AG20443 (cell line): Measurements from ENCODE around the gene YWHAQ.
"Not testable (repeated sequence)": the region's sequence is repeated elsewhere in the genome, so short reads cannot be mapped to it uniquely, and the experiment has no call there.

ENCODE experiments used
- DNase-seq: peaks from one replicate; pipeline ENCODE4 v3.0.0; 2012; ENCODE audit warnings: low spot score, mixed read lengths

YWHAQ gene

DNA sequence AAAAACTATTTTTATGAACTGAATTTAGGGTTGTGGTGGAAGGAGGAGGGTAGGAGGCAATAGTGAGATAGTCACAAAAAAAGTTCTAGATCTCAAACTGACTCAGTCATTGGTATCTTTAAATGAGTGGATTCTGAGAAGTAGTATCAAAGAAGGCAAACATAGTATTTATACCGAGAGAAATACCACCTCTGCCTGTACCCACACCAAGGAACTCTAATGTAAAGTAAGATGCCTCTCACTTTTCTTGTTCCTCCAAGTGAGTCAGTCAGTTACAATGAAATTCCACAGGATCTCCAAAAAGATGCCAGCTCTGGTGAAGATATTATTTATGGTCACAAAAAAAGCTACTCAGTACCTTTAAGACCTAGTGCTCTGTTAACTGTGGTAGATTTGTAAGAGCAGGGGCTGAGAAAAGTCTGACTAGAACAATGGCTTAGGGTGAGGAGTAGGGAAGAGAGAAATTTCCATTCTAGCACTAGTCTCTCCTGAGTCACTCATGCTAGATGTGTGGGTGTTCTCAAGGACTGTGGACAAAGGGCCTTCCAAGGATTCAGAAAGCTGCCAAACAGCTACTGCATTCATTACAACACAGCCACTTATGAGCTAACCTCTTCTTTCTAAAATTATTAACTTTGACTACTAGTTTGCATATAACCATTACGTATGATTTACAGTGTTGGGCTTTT lies 36.3 kb downstream of the YWHAQ start:
- peak; percentile 84 for DNase-seq

DNA sequence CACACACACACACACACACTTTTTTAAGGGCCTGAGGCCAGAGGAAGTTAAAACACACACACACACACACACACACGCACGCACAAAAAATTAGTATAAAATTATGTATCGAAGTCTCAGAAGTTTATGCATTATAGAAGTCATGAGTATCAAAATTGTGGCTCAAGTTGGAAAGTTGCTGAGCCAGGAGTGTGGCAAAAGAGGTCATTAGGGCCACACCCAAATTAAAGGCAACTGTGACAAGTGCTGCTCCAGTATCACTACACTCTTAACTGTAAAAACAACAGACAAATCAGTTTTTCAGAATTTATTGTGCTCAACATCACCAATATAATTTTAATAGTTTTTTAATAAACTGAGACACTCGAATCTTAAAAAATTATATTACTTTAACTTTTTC lies 36.9 kb downstream of the YWHAQ start:
- no peak for DNase-seq

DNA sequence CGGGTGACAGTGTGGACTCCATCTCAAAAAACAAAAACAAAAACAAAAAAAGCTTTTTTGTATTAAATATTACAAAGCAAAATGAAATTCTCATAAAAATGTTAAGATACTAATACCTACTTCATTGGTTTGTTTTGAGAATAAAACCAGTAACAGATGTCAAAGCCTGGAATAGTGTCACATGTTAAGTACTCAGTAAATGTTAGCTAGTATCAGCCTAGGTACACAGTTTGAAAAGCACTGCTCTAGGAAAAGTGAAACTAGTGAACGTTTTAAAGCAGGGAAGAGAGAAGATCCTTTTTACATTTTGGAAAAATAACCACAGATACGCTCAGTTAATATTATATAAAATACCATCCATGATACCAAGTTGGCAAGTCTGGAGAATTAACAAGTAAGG lies 38.1 kb downstream of the YWHAQ start:
- DNase-seq: no peak

DNA sequence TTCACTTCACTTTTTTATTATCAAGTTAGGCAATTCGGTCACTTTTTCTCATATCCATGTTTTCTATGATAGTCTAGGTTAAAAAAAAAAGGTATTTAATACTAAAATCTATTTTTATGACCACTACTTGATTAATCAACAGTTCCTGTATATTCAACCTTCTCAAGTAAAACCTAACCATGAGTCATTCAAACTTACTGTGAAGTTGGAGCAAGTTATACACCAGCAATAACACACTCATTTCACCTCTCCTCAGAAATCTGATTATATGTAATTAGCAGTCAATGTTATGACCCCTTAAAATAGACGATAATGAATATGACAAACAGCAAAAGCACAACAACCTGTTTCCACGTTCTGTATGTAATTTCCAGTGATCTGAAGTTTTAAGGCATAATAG lies 40.2 kb downstream of the YWHAQ start:
- no peak for DNase-seq

DNA sequence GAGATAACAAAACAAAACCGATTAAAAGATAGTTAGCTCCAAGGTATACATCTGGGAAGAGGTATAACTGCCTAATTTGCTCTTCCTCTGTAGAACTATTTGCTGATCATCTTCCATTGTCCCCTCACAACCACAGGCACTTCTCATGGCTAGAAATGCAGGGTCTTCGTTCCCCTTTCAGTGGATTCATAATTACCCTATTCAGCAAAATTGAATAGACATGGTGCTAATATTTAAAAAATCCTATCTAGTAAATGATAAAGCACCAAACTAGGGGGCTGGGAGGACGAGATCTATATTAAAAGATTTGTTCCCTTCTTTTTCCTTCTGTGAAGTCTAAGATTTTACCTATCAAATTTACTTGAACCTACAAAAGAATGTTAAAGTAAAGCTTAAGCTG lies 44.3 kb downstream of the YWHAQ start:
- DNase-seq: no peak

DNA sequence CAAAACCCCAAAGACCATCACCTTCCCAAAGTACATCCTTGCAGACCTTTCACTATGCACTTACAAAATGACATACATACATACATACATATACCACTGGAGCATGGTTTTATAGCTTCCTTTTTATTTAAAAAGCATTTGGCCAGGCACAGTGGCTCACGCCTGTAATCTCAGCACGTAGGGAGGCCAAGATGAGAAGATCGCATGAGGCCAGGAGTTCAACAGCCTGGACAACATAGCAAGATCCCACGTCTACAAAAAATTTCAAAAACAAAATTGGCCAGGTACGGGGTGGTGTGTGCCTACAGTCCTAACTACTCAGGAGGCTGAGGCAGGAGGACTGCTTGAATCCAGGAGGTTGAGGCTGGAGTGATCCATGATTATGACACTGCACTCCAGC lies 45.3 kb downstream of the YWHAQ start:
- no peak for DNase-seq

- not testable (repeated sequence) for DNase-seq
Observed at GRCh38 chr2:9584902-9585301, 45.9 kb downstream of the YWHAQ start.

DNA sequence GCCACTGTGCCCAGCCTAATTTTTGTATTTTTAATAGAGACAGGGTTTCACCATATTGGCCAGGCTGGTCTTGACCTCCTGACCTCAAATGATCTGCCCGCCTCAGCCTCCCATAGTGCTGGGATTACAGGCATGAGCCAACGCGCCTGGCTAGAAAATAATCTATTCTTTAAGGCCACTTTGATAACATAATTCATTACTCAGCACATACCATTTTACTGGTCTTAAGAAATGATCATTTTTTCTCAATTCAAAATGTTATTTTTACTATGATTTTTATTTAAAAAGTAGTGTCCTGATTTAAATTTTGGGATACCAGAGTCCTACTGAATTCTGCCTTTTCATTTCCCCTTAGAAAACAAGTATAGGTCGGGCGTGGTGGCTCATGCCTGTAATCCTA lies 48.2 kb downstream of the YWHAQ start:
- DNase-seq: no peak

GRCh38 chr2:9578467-9579235 lies 52.1 kb downstream of the YWHAQ start:
- no peak for DNase-seq

DNA sequence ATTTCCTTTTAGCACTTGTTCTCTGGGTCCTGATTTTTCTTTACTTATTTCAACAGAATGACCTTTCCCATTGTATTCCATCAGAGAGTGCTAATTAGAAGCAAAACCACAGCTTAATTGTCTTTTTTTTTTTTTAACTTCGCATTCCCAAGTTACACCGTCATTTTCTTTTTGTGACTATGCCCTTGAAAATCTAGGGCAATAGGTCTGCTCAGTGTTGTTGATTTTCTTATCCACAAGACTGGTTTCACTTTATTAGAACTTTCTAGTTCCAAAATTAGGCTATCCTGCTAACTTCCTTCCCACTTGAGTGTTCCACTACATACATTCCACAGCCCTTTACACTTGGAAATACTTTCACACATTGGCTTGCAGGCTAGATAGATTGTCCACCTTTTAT lies 56.5 kb downstream of the YWHAQ start:
- no peak for DNase-seq

DNA sequence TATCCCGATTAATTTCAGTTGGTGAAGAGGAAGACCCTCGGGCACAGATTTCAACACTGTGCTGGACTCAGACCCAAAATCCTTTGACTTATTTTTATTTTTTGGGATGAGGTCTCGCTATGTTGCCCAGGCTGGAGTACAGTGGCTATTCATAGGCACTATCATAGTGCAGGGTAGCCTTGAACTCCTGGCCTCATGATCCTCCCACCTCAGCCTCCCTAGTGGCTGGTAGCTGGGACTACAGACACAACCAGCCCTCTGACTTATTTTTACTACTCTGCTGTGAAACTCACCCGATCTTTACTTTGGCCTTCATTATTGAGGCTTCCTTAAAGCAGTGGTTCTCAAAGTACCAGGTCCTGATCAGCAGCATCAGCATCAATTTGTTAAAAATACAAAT lies 57.0 kb downstream of the YWHAQ start:
- DNase-seq: no peak

DNA sequence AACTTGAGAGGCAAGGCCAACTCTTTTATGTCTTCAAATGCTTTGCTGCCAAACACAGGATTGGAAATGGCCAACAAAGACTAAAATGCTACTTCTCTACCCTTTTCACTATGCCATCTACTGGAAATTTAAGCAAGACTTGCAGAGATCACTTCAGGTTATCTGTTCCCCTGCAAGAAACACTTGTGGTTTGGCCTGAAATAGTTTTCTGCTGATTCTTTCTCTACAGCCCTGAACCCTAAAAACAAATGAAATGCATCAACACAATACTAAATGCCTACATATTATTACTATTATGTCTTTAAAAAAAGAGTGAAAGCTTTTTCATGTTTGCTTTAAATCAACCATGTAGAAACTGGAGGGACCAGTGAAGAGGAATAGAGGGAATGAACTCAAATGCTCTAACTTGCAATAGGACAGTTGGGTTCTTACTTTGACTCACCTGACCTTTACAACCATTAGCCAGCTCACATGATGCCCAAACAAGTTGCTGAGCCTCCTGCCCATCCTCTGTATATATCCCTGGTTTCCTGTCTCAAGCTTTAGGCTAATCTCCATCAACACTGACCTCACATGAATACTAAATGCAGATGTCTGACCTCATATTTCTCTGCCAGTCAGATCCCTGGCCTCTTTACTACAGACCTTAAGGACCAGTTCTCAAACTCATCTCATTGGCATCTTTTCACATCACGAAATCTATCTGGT lies 57.6 kb downstream of the YWHAQ start:
- DNase-seq: no peak

DNA sequence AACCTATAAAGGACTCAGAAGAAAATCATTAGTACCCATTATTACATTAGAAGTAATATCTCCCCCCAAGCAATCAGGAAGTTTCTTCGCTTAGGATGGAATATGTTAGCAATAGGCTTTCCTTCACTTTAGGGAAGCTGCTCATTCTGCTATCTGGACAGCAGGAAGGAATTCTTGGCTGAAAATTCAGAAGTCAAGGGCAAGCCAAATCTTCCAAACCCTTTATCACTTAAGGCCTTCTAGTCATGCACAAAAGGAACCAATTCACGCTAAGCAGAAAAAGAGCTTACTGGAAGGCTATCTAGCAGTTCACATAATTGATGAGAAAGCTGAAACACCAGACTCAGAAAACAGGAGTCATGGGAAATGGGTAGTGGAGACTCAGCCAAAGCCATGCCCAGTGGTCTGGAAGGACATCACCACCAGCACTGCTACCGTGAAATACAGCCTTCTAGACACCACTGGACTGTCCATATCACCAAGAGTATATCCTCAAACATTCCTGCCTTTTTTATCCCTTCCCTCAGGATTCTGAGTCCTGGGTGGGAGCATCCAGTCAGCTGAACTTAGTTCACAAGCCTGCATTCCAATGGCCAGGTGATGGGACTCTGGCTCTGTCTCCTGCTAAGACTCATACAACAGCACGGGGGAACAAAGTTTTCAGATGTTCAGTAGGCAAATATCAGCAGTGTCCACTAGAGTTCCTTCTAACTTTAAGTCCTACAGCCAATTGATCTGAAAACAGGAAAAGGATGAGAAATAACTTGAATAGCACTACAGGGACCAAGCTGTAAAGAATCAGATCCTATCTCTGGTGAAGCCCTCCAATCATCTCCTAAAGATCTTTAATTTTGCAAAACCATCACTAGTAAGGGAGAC lies 60.4 kb downstream of the YWHAQ start:
- no peak for DNase-seq

DNA sequence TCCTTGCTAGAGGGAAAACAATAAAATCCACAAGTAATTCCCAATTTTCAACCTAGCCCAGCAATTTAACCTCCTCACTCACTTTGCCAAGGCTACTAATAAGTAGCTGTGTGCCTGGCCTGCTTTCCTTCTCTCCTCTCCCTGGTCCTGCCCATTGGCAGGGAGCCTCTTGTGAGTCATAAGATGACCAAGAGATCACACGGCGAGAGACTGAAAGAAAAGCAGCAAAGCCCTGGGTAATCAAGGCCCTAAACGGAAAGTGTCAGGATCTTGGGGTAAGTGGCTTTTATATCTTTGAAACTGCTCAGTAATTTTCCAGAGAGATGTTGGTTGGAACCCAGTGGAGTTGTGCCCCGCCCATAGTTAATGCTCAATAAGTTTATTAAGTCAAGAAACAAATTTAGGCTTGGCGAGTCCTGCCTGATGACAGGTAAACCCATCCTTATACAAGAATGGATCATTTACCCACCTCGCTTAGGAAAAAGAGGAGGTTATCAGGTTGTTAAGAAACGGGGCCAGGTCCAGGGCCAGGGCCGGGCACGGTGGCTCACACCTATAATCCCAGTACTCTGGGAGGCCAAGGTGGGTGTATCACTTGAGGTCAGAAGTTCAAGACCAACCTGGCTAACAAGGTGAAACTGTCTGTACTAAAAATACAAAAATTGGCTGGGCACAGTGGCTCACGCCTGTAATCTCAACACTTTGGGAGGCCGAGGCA lies 65.2 kb downstream of the YWHAQ start:
- DNase-seq: peak; percentile 90

- DNase-seq: no peak
Observed at GRCh38 chr2:9560628-9561027, 70.2 kb downstream of the YWHAQ start.

GRCh38 chr2:9558948-9559381 lies 71.8 kb downstream of the YWHAQ start:
- peak; percentile 70 for DNase-seq

GRCh38 chr2:9556121-9556743 lies 74.6 kb downstream of the YWHAQ start:
- DNase-seq: no peak

GRCh38 chr2:9555297-9556120 lies 75.3 kb downstream of the YWHAQ start, which contains the start of gene ADAM17:
ADAM17 (minus strand) TSS chr2:9555830; CDS start chr2:9555605, 225 bp downstream.
- peak; percentile 95 for DNase-seq

DNA sequence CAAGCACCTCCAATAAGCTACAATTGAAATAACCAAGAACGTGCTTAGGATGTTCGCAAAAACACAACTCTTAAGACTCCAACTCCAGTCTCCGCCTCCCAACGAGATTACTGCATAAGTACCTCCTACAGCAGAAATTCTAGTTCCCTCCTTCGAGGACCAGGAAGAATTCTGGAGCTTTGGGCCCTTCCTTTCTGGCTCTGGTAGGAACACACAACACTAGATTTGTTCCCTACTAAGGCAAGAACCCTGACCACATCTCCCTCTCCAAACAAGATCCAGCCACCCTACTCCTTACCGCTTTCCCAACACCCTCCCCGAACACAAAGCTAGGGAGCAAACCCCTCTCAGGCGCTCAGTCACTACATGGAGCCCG lies 75.9 kb downstream of the YWHAQ start:
- DNase-seq: peak; percentile 29
